Activated CD4-positive, alpha-beta T cell treated with anti-CD3 and anti-CD28 coated beads, Interleukin-2, amount 10 ng/mL, durations not matched to agents 7 days and 5 days (primary cell): Measurements from ENCODE around the gene TMEM52B. TPM values are rescaled to one million over a fixed set of nuclear protein-coding genes. Genes with fewer than 3 reads are reported as not detected.

Experiments
- CTCF ChIA-PET: fragments of 350-600 bp; sonication (Branson Sonifier 250); formaldehyde crosslinking; loops from one replicate; lab custom pipeline; 2021; ENCODE audit warnings: antibody characterized with exemption; lab: Charles Lee
- POLR2A ChIA-PET: fragments of 350-600 bp; sonication (Branson Sonifier 250); formaldehyde crosslinking; loops from one replicate; lab custom pipeline; 2021; ENCODE audit warnings: antibody characterized with exemption; lab: Charles Lee
- DNase-seq: peaks from one replicate; pipeline ENCODE4 v3.0.0-alpha.2; 2020
- H3K27ac Mint-ChIP-seq: one replicate; pipeline ENCODE4 v1.8.0; 2021; ENCODE audit warnings: mild to moderate bottlenecking, moderate library complexity, mixed read lengths
- H3K27me3 Mint-ChIP-seq: one replicate; pipeline ENCODE4 v1.8.0; 2021; ENCODE audit warnings: mixed read lengths
- H3K36me3 Mint-ChIP-seq: one replicate; pipeline ENCODE4 v1.8.0; 2021; ENCODE audit warnings: low read depth, mixed read lengths
- H3K4me1 Mint-ChIP-seq: one replicate; pipeline ENCODE4 v1.8.0; 2021; ENCODE audit warnings: mixed read lengths
- H3K4me3 Mint-ChIP-seq: one replicate; pipeline ENCODE4 v1.8.0; 2021; ENCODE audit warnings: mild to moderate bottlenecking, moderate library complexity, mixed read lengths
- H3K9me3 Mint-ChIP-seq: one replicate; pipeline ENCODE4 v1.8.0; 2021; ENCODE audit warnings: mixed read lengths
- total RNA-seq, 2 experiments: library from RNA; stranded (reverse); gene quantifications; one replicate each; pipeline ENCODE4 v1.2.3, GENCODE V29; 2021

Gene TMEM52B
- total RNA-seq, 2 experiments from 2014 or later: not detected

DNA sequence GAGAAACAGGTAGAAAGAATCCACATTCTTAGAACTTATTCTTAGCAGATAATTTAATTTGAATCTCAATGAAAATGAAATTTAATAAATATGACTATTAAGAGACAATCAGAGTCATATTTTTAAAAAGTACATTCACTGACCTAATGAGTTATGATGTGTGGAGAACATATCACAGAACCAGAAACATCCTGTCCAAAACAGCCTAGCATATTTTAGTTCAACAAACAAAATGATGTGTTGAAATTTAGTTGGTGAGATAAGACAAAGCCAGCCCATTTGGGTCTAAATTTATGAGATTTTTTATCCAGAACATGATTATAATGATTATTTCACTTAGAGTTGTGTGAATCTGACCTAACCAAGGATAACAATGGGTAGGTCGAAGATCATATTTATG, 59.7 kb downstream of the TMEM52B start:
- no peak overlapping the region for H3K27ac Mint-ChIP-seq
- ChIA-PET CTCF (interaction anchor here (0.7 kb wide), 1 partner anchor 137 kb away, joined by 3 read pairs; no protein-coding TSS in a partner anchor), POLR2A (no interaction called here)
- no peak for DNase-seq
- H3K4me3 Mint-ChIP-seq: no peak overlapping the region
- H3K36me3 Mint-ChIP-seq: peaks cover 6% of the 10 kb centered on the region
- H3K4me1 Mint-ChIP-seq: peaks cover 6% of the 10 kb centered on the region
- H3K27me3 Mint-ChIP-seq: peaks cover 24% of the 10 kb centered on the region
- H3K9me3 Mint-ChIP-seq: peaks cover 14% of the 10 kb centered on the region

DNA sequence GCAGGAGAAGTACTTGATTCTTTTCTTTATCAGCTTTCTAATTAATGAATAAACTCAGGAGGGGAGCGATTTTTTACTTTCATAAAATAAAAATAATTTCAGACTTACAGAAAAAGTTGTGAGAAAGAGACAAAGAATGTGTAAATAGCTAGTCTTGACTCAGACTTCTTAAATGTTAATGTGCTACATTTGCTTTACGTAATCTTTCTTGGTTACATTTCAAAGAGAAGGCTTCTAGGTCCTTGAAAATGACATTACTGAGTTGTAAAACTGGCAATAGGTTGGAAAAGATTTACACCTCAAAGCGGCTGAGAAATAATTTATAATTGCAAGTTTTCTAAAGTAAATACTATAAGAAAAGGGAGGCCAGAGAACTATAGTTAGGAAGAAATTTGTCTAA, 62.5 kb downstream of the TMEM52B start:
- no peak overlapping the region for H3K4me3 Mint-ChIP-seq
- ChIA-PET CTCF (no interaction called here), POLR2A (no interaction called here)
- H3K27me3 Mint-ChIP-seq: peaks cover 31% of the 10 kb centered on the region
- H3K36me3 Mint-ChIP-seq: no peaks in the 10 kb centered on the region
- H3K4me1 Mint-ChIP-seq: peaks cover 13% of the 10 kb centered on the region
- H3K9me3 Mint-ChIP-seq: no peaks in the 10 kb centered on the region
- H3K27ac Mint-ChIP-seq: no peak overlapping the region
- DNase-seq: no peak

Other genes with a start within 250 kb of the TMEM52B start
- gene CLEC2A, start 246.7 kb upstream of the TMEM52B start, total RNA-seq: not detected
- under 1 TPM; 0.52 to 0.83 TPM for gene CLEC12A, start 207.6 kb upstream of the TMEM52B start, total RNA-seq
- gene CLEC1B, start 179.9 kb upstream of the TMEM52B start, total RNA-seq: not detected
- under 1 TPM in 1 of 2 experiments, not detected in 1; 0.19 TPM for gene CLEC12B, start 168.4 kb upstream of the TMEM52B start, total RNA-seq
- not detected for gene CLEC9A, start 148.3 kb upstream of the TMEM52B start, total RNA-seq
- gene CLEC1A, start 80.0 kb upstream of the TMEM52B start, total RNA-seq: not detected
- gene CLEC7A, start 48.8 kb upstream of the TMEM52B start, total RNA-seq: not detected
- not detected for gene OLR1, start 6.9 kb upstream of the TMEM52B start, total RNA-seq
- gene GABARAPL1, start 33.8 kb downstream of the TMEM52B start, total RNA-seq: 1 to 10 TPM; 5.5 to 6.3 TPM
- under 1 TPM in 1 of 2 experiments, not detected in 1; 0.27 TPM for gene KLRD1, start 128.8 kb downstream of the TMEM52B start, total RNA-seq
- under 1 TPM; 0.12 TPM for gene KLRK1, start 211.0 kb downstream of the TMEM52B start, total RNA-seq
- gene KLRC4, start 230.7 kb downstream of the TMEM52B start, total RNA-seq: not detected
- not detected for gene KLRC3, start 241.6 kb downstream of the TMEM52B start, total RNA-seq